Fibroblast of upper back skin (primary cell): Measurements from ENCODE around the gene CCDC14.
"Not testable (repeated sequence)": the region's sequence is repeated elsewhere in the genome, so short reads cannot be mapped to it uniquely, and the experiment has no call there.

Experiments
- DNase-seq: peaks from one replicate; pipeline ENCODE4 v3.0.0-alpha.2; 2013

Gene CCDC14

GRCh38 chr3:123960781-123961507, at the start of gene CCDC14:
Gene CCDC14 (minus strand): TSS chr3:123961229. CDS start chr3:123961173, 56 bp downstream.
- DNase-seq, result peak; percentile 97

- DNase-seq, result not testable (repeated sequence)
Measured at GRCh38 chr3:124008321-124008720, 47.3 kb upstream of the CCDC14 start.

GRCh38 chr3:124007186-124007585, 46.2 kb upstream of the CCDC14 start:
- peak; percentile 40 for DNase-seq

GRCh38 chr3:124002405-124003079, 41.5 kb upstream of the CCDC14 start:
- not testable (repeated sequence) for DNase-seq

- not testable (repeated sequence) for DNase-seq
Measured at GRCh38 chr3:124001366-124001765, 40.3 kb upstream of the CCDC14 start.

- peak; percentile 13 for DNase-seq
Measured at GRCh38 chr3:123997543-123997942, 36.5 kb upstream of the CCDC14 start.

GRCh38 chr3:123993818-123994217, 32.8 kb upstream of the CCDC14 start:
- no peak for DNase-seq

GRCh38 chr3:123991730-123992588, 30.9 kb upstream of the CCDC14 start, which contains the start of gene ROPN1:
Gene ROPN1 (minus strand): TSS chr3:123992124. CDS start chr3:123980481, 11,643 bp downstream.
- DNase-seq, result not testable (repeated sequence)

- DNase-seq, result no peak
Measured at GRCh38 chr3:123986427-123986826, 25.4 kb upstream of the CCDC14 start.

- DNase-seq, result no peak
Measured at GRCh38 chr3:123984957-123985356, 23.9 kb upstream of the CCDC14 start.

GRCh38 chr3:123984350-123984749, 23.3 kb upstream of the CCDC14 start:
- DNase-seq, result no peak

- DNase-seq, result not testable (repeated sequence)
Measured at GRCh38 chr3:123981317-123981716, 20.3 kb upstream of the CCDC14 start.

GRCh38 chr3:123980539-123980938, 19.5 kb upstream of the CCDC14 start:
- DNase-seq, result no peak

GRCh38 chr3:123979525-123980501, 18.8 kb upstream of the CCDC14 start:
- peak; percentile 54 for DNase-seq

GRCh38 chr3:123976904-123977303, 15.9 kb upstream of the CCDC14 start:
- DNase-seq, result not testable (repeated sequence)

GRCh38 chr3:123976181-123976898, 15.3 kb upstream of the CCDC14 start:
- DNase-seq, result peak; percentile 85

GRCh38 chr3:123975030-123975429, 14.0 kb upstream of the CCDC14 start:
- DNase-seq, result not testable (repeated sequence)

- DNase-seq, result peak; percentile 76
Measured at GRCh38 chr3:123971406-123971805, 10.4 kb upstream of the CCDC14 start.

- not testable (repeated sequence) for DNase-seq
Measured at GRCh38 chr3:123967260-123967659, 6.2 kb upstream of the CCDC14 start.

GRCh38 chr3:123966799-123967198, 5.8 kb upstream of the CCDC14 start:
- not testable (repeated sequence) for DNase-seq

GRCh38 chr3:123964793-123965192, 3.8 kb upstream of the CCDC14 start:
- DNase-seq, result not testable (repeated sequence)
